ENCODE data around the gene TOPBP1.

TOPBP1 gene

GRCh38 chr3:133661454-133662277 lies at the start of gene TOPBP1:
Gene TOPBP1 (minus strand): TSS chr3:133661941. CDS start chr3:133661127, 814 bp downstream.
- Histone ChIP-seq H3K27me3 (replicated peaks) (no peaks in the 10 kb centered on the region), H3K27ac (peak within 1 kb of the TSS; percentile 83), H3K4me3 (ENCODE audit: low read depth, low read length) (peak within 1 kb of the TSS; percentile 96), H3K36me3 (replicated peaks) (peaks cover 2% of the 10 kb centered on the region)
- DNase-seq: peak; percentile 59
- in situ Hi-C loops (cut with HindIII; ENCODE audit: low pct_ligation_motif_present, low sequenced_read_pairs): no loop called here
- no peak for TF ChIP-seq CTCF (IDR thresholded peaks at IDR 0.05; ENCODE audit: low read depth, low read length, missing control alignments)

- Histone ChIP-seq H3K36me3 (replicated peaks) (no peaks in the 10 kb centered on the region), H3K27me3 (replicated peaks) (peaks cover 1% of the 10 kb centered on the region), H3K4me3 (ENCODE audit: low read depth, low read length) (no peak overlapping the region), H3K27ac (no peak overlapping the region)
- no peak for TF ChIP-seq CTCF (IDR thresholded peaks at IDR 0.05; ENCODE audit: low read depth, low read length, missing control alignments)
- in situ Hi-C loops (cut with HindIII; ENCODE audit: low pct_ligation_motif_present, low sequenced_read_pairs): no loop called here
- no peak for DNase-seq
Measured at GRCh38 chr3:133711013-133711412, 49.3 kb upstream of the TOPBP1 start.

GRCh38 chr3:133709139-133709750 lies 47.5 kb upstream of the TOPBP1 start:
- Histone ChIP-seq H3K4me3 (ENCODE audit: low read depth, low read length) (no peak overlapping the region), H3K27me3 (replicated peaks) (peaks cover 1% of the 10 kb centered on the region), H3K36me3 (replicated peaks) (no peaks in the 10 kb centered on the region), H3K27ac (no peak overlapping the region)
- no peak for DNase-seq
- in situ Hi-C loops (cut with HindIII; ENCODE audit: low pct_ligation_motif_present, low sequenced_read_pairs): no loop called here
- no peak for TF ChIP-seq CTCF (IDR thresholded peaks at IDR 0.05; ENCODE audit: low read depth, low read length, missing control alignments)

- H3K27ac ChIP-seq: no peak overlapping the region
- in situ Hi-C loops (cut with HindIII; ENCODE audit: low pct_ligation_motif_present, low sequenced_read_pairs): no loop called here
- peaks cover 1% of the 10 kb centered on the region for H3K27me3 ChIP-seq (replicated peaks)
- no peak for DNase-seq
- no peak overlapping the region for H3K4me3 ChIP-seq (ENCODE audit: low read depth, low read length)
- TF ChIP-seq CTCF (IDR thresholded peaks at IDR 0.05; ENCODE audit: low read depth, low read length, missing control alignments): no peak
- H3K36me3 ChIP-seq (replicated peaks): no peaks in the 10 kb centered on the region
Measured at GRCh38 chr3:133706033-133706432, 44.3 kb upstream of the TOPBP1 start.

GRCh38 chr3:133703915-133704314 lies 42.2 kb upstream of the TOPBP1 start:
- in situ Hi-C loops (cut with HindIII; ENCODE audit: low pct_ligation_motif_present, low sequenced_read_pairs): no loop called here
- H3K4me3 ChIP-seq (ENCODE audit: low read depth, low read length): no peak overlapping the region
- no peak for DNase-seq
- no peaks in the 10 kb centered on the region for H3K36me3 ChIP-seq (replicated peaks)
- H3K27ac ChIP-seq: no peak overlapping the region
- peaks cover 1% of the 10 kb centered on the region for H3K27me3 ChIP-seq (replicated peaks)
- no peak for TF ChIP-seq CTCF (IDR thresholded peaks at IDR 0.05; ENCODE audit: low read depth, low read length, missing control alignments)
